Activated T-cell treated with anti-CD3 and anti-CD28 coated beads, Interleukin-2, amount 50 U/mL, for 72 hours (primary cell): ENCODE results near the gene OTOGL. TPM values are rescaled to one million over a fixed set of nuclear protein-coding genes. Genes with fewer than 3 reads are reported as not detected.
A peak's percentile ranks its signal among the peaks of the same experiment; 100 is the strongest.

ENCODE experiments used
- ATAC-seq, 2 donors: fragments of 150-1000 bp; cut with Tn5 transposase; replicated peaks in 1 of 2; 2 replicates each; pipeline ENCODE4 v1.10.0; 2021; ENCODE audit warnings: moderate library complexity in 2 of 2, mild to moderate bottlenecking in 1 of 2
- DNase-seq, 2 donors: peaks; one replicate each; pipeline ENCODE4 v3.0.0; 2021 to 2022; ENCODE audit warnings: mixed read lengths in 1 of 2
- H3K27ac Mint-ChIP-seq: one replicate; pipeline ENCODE4 v1.8.0; 2022; ENCODE audit warnings: mild to moderate bottlenecking, moderate library complexity, mixed read lengths
- H3K27me3 Mint-ChIP-seq: one replicate; pipeline ENCODE4 v1.8.0; 2022; ENCODE audit warnings: low read depth, mixed read lengths
- H3K36me3 Mint-ChIP-seq, 2 donors: one replicate each; pipeline ENCODE4 v1.8.0; 2022; ENCODE audit warnings: mixed read lengths in 2 of 2, mild to moderate bottlenecking in 1 of 2; ENCODE audit not compliant: insufficient read depth in 2 of 2
- H3K4me1 Mint-ChIP-seq: one replicate; pipeline ENCODE4 v1.8.0; 2022; ENCODE audit warnings: low read depth, mixed read lengths
- H3K4me3 Mint-ChIP-seq, 2 donors: one replicate each; pipeline ENCODE4 v1.8.0; 2022; ENCODE audit warnings: mild to moderate bottlenecking in 2 of 2, mixed read lengths in 2 of 2, moderate library complexity in 2 of 2
- H3K9me3 Mint-ChIP-seq, 2 donors: one replicate each; pipeline ENCODE4 v1.8.0; 2022; ENCODE audit warnings: mixed read lengths in 2 of 2
- total RNA-seq, 2 donors: library from RNA; stranded (reverse); gene quantifications; one replicate each; pipeline ENCODE4 v1.2.3, GENCODE V29; 2022

The OTOGL gene
- total RNA-seq, 2 donors from 2014 or later: not detected

DNA sequence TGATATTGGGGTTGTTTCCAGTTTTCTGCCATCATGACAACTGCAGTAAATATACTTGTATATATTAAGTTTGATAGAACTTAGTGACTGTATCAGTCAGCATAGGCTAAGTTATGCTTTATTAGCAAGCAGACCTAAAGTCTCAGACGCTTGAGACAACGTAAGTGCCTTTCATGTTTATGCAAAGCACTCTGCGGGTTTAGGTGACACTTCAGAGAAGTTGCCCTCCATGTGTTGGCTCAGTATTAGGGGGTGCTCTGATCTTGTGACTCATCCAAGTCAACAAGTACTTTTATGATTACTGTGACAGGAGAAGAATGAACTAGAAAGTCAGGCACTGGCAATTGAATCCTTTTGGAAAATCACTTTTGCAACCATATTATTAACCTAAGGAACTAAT is 13.3 kb upstream of the OTOGL start:
- no peak for ATAC-seq
- Mint-ChIP-seq H3K27me3 (no peaks in the 10 kb centered on the region), H3K27ac (no peak overlapping the region), H3K9me3 (peaks cover 10 to 14% of the 10 kb centered on the region in 2 donors), H3K4me3 (no peak overlapping the region), H3K36me3 (peaks cover 10 to 13% of the 10 kb centered on the region in 2 donors), H3K4me1 (peaks cover 12% of the 10 kb centered on the region)
- DNase-seq: no peak

DNA sequence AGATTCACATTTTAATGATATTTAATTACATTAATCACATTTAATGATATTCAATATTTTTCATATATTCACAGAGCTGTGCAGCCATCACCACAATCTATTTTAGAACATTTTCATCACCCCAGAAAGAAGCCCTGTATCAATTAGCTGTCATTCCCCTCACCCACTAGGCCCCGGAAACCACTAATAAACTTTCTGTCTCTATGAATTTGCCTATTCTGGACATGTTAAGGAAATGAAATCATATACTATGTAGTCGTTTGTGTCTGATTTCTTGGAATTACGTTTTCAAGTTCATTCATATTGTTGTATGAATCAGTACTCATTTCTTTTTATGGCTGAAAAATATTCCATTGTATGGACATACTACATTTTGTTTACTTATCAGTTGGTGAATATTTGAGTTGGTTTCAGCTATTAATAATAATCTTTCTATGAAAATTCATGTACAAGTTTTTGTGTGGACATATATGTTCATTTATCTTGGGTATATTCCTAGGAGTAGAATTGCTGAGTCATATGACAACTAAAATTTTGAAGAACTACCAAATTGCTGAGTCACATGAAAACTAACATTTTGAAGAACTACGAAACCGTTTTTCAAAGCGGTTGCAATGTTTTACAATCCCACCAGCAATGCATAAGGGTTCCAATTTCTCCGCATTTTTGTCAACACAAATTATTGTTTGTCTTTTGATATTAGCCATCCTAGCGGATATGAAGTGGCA is 11.7 kb upstream of the OTOGL start:
- no peak overlapping the region for H3K27ac Mint-ChIP-seq
- no peak overlapping the region for H3K4me3 Mint-ChIP-seq
- no peak for DNase-seq
- peaks cover 4% of the 10 kb centered on the region in 2 donors for H3K9me3 Mint-ChIP-seq
- no peaks in the 10 kb centered on the region for H3K27me3 Mint-ChIP-seq
- peaks cover 12% of the 10 kb centered on the region for H3K4me1 Mint-ChIP-seq
- ATAC-seq: no peak
- H3K36me3 Mint-ChIP-seq: peaks cover 2 to 6% of the 10 kb centered on the region in 2 donors

DNA sequence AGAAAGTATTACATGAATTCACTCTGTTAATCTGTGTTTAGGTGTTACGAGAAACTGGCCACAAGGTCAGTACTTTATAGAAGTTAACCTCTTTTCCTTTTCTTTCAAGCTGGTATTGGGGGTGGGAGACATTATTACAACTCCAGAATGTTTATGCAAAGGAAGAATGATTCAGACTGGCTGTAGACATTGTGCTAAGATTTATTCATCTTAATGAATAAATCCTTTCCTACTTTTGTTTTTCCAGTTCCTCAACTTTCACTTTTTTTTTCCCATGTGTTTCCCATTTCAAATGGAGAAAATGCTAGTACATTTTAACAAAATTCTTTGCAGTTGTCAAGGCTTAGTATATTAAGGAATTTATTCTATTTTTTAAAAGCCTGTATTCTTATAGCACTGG is 1.3 kb downstream of the OTOGL start:
- Mint-ChIP-seq H3K9me3 (peaks cover 0 to 2% of the 10 kb centered on the region in 2 donors), H3K4me1 (no peaks in the 10 kb centered on the region), H3K27ac (no peak overlapping the region), H3K27me3 (no peaks in the 10 kb centered on the region), H3K4me3 (no peak overlapping the region), H3K36me3 (no peaks in the 10 kb centered on the region)
- DNase-seq (no peak), ATAC-seq (no peak)

DNA sequence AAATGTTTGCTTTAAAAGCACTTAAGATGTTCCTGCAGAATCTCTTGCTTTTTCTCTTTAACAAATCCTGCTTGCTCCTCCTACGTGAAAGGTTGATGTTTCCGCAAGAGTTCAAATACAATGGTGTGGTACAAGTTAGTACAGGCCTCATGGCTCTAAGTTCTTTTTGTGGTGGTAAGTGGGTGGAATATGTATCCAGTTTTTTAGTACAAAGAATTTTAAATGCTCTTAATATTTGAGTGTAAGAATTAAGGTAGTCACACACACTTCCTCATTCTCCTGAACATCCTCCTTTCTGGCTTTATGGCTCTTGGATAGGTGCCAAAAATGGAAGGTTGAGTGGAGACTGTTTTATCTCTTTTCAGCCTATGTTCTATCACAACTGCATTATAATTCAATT is 1.8 kb downstream of the OTOGL start:
- DNase-seq (no peak), ATAC-seq (no peak)
- Mint-ChIP-seq H3K4me3 (no peak overlapping the region), H3K9me3 (peaks cover 0 to 2% of the 10 kb centered on the region in 2 donors), H3K27ac (no peak overlapping the region), H3K4me1 (no peaks in the 10 kb centered on the region), H3K27me3 (no peaks in the 10 kb centered on the region), H3K36me3 (no peaks in the 10 kb centered on the region)

DNA sequence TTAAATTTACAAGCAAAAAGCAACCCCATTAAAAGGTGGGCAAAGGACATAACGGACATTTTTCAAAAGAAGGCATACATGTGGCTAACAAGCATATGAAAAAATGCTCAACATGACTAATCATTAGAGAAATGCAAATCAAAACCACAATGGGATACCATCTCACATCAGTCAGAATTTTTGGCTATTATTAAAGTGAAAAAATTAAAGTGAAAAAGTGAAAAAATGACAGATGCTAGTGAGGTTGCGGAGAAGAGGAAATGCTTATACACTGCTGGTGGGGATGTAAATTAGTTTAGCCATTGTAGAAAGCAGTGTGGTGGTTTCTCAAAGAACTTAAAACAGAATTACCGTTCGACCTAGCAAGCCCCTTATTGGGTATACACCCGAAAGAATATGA is 7.9 kb downstream of the OTOGL start:
- no peak for ATAC-seq
- Mint-ChIP-seq H3K27ac (no peak overlapping the region), H3K4me3 (no peak overlapping the region), H3K9me3 (peaks cover 3 to 6% of the 10 kb centered on the region in 2 donors), H3K27me3 (no peaks in the 10 kb centered on the region), H3K4me1 (no peaks in the 10 kb centered on the region), H3K36me3 (no peaks in the 10 kb centered on the region)
- DNase-seq: no peak

DNA sequence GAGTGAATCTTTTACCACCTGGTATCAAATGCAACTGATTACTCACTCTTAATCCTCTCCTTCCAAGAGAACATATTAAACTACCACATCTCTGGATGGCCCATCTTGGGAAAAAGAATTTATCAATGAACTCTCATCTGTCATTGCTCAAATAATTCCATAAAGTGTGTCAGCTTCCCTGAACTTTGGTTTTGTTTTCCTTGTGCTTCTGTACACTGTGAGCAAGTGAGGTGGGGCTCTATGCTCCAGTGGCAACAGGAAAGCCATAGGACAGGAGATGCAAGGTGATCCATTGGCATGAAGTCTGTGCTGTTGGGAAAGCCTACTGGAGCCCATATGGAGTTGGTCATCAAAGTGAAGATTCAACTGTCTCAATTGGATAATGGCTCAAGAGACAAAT is 17.4 kb downstream of the OTOGL start:
- no peak for DNase-seq
- H3K4me3 Mint-ChIP-seq: no peak overlapping the region
- H3K9me3 Mint-ChIP-seq: peaks cover 11 to 21% of the 10 kb centered on the region in 2 donors
- peaks cover 4 to 12% of the 10 kb centered on the region in 2 donors for H3K36me3 Mint-ChIP-seq
- H3K27ac Mint-ChIP-seq: no peak overlapping the region
- no peaks in the 10 kb centered on the region for H3K4me1 Mint-ChIP-seq
- H3K27me3 Mint-ChIP-seq: no peaks in the 10 kb centered on the region
- no peak for ATAC-seq

DNA sequence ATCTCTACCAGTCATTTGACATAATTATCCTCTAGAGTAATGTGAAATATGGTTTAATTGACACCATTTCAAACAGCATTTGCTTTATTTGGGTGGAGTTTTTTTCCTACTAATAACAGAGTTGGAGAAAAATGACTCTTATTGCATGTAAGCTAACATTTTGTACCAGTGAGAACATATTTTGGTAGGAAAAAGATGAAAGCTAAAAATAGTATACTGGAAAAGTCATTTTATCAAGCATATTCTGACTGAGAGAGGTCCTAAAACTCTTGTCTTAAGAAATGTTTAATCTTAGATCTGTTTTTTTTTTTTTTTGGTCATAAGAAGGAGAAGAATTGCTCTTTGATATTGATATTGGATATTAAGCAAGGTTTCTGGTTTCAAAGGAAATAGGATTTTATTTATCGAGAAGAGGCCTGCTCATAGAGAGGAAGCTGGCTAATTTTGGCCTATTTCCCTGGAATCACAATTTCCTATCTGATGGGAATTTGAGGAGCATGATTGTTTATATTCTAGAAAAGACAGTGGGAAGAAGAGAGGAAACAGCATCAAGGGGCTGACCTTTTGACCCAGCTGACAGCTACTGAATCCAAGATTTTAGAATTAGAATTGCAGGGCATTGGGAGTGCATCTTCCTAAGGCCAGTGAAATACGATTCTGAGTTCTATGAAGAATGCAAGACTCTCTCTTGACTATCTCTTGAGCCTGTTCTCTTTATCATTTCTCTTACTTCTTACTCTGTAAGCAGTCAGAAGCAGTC is 19.4 kb downstream of the OTOGL start:
- Mint-ChIP-seq H3K27ac (no peak overlapping the region), H3K36me3 (peaks cover 4 to 8% of the 10 kb centered on the region in 2 donors), H3K27me3 (no peaks in the 10 kb centered on the region), H3K4me3 (no peak overlapping the region), H3K4me1 (no peaks in the 10 kb centered on the region), H3K9me3 (peaks cover 5 to 10% of the 10 kb centered on the region in 2 donors)
- no peak for ATAC-seq
- DNase-seq: no peak

DNA sequence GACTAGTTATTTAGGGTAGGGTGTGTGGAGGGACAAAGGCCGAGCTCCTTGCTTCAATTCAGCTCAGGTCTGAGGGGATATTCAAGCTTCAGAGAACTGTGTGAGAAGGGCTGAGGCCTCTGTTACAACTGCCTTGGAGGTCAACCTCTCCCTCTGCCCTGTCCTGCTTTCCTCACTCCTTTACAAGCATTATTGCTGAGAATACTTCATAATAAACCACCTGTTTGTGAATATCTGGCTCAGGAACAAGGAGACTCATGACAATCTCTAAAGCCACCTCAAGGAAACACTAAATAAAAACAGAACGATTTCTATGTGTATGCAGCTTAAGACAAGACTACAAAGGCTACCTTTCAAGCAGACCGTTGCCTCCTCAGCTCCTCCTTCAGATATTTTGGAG is 21.7 kb downstream of the OTOGL start:
- DNase-seq (no peak), ATAC-seq (no peak)
- no peak overlapping the region for H3K4me3 Mint-ChIP-seq
- H3K27ac Mint-ChIP-seq: no peak overlapping the region
- no peaks in the 10 kb centered on the region for H3K4me1 Mint-ChIP-seq
- peaks cover 0 to 3% of the 10 kb centered on the region in 2 donors for H3K9me3 Mint-ChIP-seq
- H3K36me3 Mint-ChIP-seq: peaks cover 0 to under 1% of the 10 kb centered on the region in 2 donors
- H3K27me3 Mint-ChIP-seq: no peaks in the 10 kb centered on the region

DNA sequence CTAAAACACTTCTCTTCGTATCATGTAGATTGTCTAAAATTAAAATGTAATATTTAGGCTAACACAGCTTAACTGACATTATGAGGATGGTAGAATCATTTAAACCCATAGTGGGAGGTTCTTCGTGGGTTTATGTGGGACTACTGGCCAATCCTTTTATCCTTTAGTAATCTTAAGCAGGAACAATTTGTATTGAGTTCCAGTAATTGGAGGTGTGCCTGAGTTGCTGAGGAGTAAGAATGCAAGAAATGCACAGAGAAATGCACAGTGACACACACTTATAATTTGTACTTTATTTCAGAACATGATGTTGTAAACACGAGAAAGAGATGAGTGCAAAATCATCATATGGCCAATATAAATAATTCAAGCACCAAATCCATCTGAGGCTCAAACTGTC is 22.3 kb downstream of the OTOGL start:
- ATAC-seq: no peak
- no peak overlapping the region for H3K27ac Mint-ChIP-seq
- no peaks in the 10 kb centered on the region for H3K27me3 Mint-ChIP-seq
- H3K4me1 Mint-ChIP-seq: no peaks in the 10 kb centered on the region
- DNase-seq: no peak
- H3K4me3 Mint-ChIP-seq: no peak overlapping the region
- H3K9me3 Mint-ChIP-seq: peaks cover 0 to 3% of the 10 kb centered on the region in 2 donors
- peaks cover 0 to 2% of the 10 kb centered on the region in 2 donors for H3K36me3 Mint-ChIP-seq

DNA sequence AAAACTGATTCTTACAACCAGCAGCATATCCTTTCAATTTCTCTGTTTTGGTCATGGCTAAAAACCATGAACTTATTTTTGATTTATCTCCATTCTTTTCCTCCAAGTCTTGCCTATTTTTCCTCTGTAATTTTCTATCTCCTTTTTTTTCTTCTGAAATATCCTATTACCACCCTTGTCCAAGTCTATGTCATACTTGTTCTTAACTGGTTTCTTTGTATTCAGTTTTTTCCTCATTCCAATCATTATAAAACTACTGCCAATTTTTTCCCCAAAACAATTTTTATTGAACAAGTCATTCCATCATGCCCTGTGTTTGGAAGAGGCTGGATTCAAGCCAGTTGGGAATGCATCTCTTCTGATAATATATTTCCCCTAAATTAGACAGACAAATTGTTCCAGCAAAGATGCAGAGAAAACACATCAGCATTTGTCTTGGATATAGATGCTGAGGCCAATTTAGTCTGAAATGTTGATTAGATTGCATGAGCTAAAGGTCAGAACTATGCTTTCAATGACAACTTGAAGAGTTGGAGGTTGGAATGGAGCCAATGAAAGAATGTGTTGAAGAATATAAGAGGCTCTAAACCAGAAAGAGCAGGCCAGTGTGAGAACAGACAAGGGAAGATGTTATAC is 30.7 kb downstream of the OTOGL start:
- Mint-ChIP-seq H3K27me3 (no peaks in the 10 kb centered on the region), H3K4me1 (no peaks in the 10 kb centered on the region), H3K27ac (no peak overlapping the region), H3K9me3 (peaks cover 4 to 6% of the 10 kb centered on the region in 2 donors), H3K36me3 (peaks cover 2 to 6% of the 10 kb centered on the region in 2 donors), H3K4me3 (no peak overlapping the region)
- ATAC-seq: no peak
- no peak for DNase-seq

DNA sequence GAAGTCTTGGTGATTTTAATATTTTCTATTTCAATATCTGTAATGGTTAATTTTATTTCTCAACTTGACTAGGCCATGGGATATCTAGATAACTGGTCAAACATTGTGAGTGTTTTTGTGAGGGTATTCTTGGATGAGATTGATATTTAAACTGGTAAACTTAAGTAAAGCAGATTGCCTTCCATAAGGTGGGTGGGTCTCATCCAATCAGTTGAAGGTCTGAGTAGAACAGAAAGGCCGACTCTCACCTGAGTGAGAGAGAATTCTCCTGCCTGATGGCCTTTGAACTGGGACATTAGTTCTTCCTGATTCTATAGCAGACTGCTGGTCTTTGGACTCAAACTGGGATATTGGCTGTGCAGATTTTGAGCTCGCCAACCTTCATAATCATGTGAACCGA is 36.3 kb downstream of the OTOGL start:
- no peaks in the 10 kb centered on the region for H3K36me3 Mint-ChIP-seq
- ATAC-seq (no peak), DNase-seq (no peak)
- peaks cover 5% of the 10 kb centered on the region for H3K27me3 Mint-ChIP-seq
- H3K4me1 Mint-ChIP-seq: no peaks in the 10 kb centered on the region
- H3K27ac Mint-ChIP-seq: no peak overlapping the region
- no peak overlapping the region for H3K4me3 Mint-ChIP-seq
- no peaks in the 10 kb centered on the region for H3K9me3 Mint-ChIP-seq

DNA sequence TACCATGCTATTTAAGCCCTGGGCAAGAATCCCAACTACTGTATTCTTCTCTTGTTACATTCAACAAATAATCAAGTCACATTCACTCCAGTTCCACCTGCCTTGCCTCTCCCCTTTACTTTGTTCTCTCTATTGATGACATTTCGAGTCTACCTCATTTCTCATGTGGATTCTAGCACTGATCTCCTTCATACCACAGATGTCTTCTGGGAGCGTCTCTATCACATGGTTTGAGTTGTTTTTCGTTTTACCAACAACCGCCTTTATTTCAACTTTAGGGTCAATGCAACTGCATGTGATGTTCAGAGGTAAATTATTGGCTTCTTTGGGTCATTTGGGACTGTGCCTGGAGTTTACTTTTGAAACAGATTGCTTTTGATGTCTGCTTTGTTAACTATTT is 40.7 kb downstream of the OTOGL start:
- DNase-seq (no peak), ATAC-seq (no peak)
- Mint-ChIP-seq H3K27ac (no peak overlapping the region), H3K36me3 (no peaks in the 10 kb centered on the region), H3K4me1 (peaks cover 6% of the 10 kb centered on the region), H3K4me3 (no peak overlapping the region), H3K27me3 (peaks cover 5% of the 10 kb centered on the region), H3K9me3 (no peaks in the 10 kb centered on the region)

DNA sequence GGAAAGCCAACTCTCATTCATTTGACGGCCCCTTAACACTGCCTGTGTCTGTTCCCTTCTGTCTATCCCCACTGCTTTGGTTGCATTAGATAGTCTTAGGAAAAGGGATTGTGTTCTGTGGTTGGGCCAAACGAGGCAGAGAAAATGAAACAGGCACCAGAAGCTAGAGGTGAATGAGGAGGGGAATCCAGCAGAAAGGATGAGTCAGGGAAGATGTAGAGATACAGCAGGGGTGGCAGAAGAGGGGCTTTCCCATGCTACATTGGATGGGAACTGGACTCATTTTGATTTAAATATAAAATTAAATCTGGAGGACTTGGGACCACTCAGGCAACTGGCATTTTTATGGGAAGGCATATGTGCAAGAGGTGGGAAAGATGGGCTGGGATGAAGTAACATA is 43.3 kb downstream of the OTOGL start:
- Mint-ChIP-seq H3K4me1 (peaks cover 6% of the 10 kb centered on the region), H3K27me3 (peaks cover 5% of the 10 kb centered on the region), H3K4me3 (no peak overlapping the region), H3K9me3 (no peaks in the 10 kb centered on the region), H3K27ac (no peak overlapping the region), H3K36me3 (no peaks in the 10 kb centered on the region)
- peak; percentile 41 to 46 for ATAC-seq
- peak in 1 of 2 donors; percentile 6 for DNase-seq
